A549 (cell line): ENCODE measurements around the gene DLG1.

ENCODE experiments used
- CTCF ChIP-seq: fragments of >200 bp; sonication (Bioruptor Twin); formaldehyde crosslinking; IDR thresholded peaks from 3 replicates; pipeline ENCODE4 v1.5.1; 2016
- POLR2A ChIP-seq: IDR thresholded peaks from 2 replicates; pipeline ENCODE4 v1.6.1; 2012; ENCODE audit warnings: mild to moderate bottlenecking, low read length

DNA sequence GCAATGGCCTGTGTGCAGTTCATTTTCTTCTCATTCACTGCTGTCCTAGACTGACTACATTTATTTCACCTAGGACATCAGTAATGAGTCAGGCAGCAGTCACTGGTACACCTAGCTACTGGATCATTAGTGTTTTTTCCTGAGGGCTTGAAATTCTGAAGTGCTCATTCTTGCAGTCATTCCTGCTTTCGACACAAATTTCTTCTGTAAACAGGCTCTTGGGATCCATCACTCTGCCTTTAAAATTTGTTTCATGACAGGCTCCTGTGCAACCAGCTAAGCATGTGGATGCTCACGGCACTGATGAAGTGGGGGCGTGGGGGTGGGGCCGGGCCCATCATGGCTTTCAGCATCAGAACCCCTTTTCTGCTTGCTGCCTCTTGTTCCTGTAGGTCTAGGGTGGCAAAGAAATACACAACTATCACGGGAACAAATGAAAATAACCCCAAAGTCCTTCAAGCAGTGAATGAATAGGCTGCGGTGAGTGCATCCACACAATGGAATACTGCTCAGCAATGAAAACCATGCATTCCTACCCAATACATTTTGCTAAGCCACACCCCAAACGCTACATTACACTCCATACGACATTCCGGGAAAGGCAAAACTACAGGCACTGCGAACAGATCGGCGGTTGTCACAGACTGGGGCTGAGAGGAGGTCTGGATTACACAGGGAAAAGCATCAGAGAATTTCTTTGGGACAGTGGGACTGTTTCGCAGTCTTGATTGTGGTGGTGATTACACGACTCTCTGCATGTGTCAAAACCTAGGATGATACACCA is 259.5 kb downstream of the DLG1 start:
- no peak for TF ChIP-seq CTCF
- TF ChIP-seq POLR2A, result no peak
